ENCODE measurements around the gene OXTR. TPM values are rescaled to one million over a fixed set of nuclear protein-coding genes. Genes with fewer than 3 reads are reported as not detected.

Gene OXTR
- total RNA-seq, 2 donors from 2014 or later: 1.6 to 3.5 TPM

DNA sequence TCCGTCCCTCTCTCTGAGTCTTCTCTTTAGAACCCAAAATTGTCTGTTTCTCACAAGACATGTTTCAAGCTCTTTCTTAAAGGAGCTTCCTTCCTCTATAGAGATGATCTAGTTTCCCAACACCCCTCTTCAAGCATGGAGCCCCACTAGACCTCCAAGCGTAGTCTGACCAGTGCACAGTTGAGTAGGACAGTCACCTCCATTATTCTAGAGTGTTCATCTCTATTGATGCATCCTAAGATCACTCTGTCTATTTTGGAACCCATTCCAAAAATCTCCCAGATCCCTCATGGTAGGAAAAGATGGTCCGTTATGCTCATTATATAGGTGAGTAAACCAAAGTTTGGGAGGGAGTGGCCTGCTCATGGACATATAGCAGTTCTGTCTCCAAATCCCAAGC lies 39.9 kb downstream of the OXTR start:
- DNase-seq (ENCODE audit: low spot score): no peak
- Histone ChIP-seq H3K36me3 (no peaks in the 10 kb centered on the region), H3K4me3 (no peak overlapping the region), H3K9me3 (no peaks in the 10 kb centered on the region), H3K27me3 (replicated peaks; ENCODE audit: insufficient read depth) (no peaks in the 10 kb centered on the region), H3K27ac (no peak overlapping the region), H3K4me1 (replicated peaks) (no peaks in the 10 kb centered on the region)
- intact Hi-C loops (cut with DNase I): no loop called here
- WGBS: 95% methylated on average over 3 of the region's 3 CpGs
- TF ChIP-seq CTCF (IDR thresholded peaks at IDR 0.05) (no peak), POLR2A (IDR thresholded peaks at IDR 0.05) (no peak), POLR2AphosphoS5 (IDR thresholded peaks at IDR 0.05) (no peak)

GRCh38 chr3:8727605-8728512 lies 41.6 kb downstream of the OXTR start:
- intact Hi-C loops (cut with DNase I): no loop called here
- H3K27me3 ChIP-seq (replicated peaks; ENCODE audit: insufficient read depth): no peaks in the 10 kb centered on the region
- H3K4me3 ChIP-seq: no peak overlapping the region
- WGBS: 84% methylated on average over 9 of the region's 9 CpGs
- no peaks in the 10 kb centered on the region for H3K36me3 ChIP-seq
- no peaks in the 10 kb centered on the region for H3K4me1 ChIP-seq (replicated peaks)
- H3K27ac ChIP-seq: no peak overlapping the region
- no peaks in the 10 kb centered on the region for H3K9me3 ChIP-seq
- TF ChIP-seq POLR2A (IDR thresholded peaks at IDR 0.05) (no peak), CTCF (IDR thresholded peaks at IDR 0.05) (no peak), POLR2AphosphoS5 (IDR thresholded peaks at IDR 0.05) (no peak)
- DNase-seq (ENCODE audit: low spot score): no peak

DNA sequence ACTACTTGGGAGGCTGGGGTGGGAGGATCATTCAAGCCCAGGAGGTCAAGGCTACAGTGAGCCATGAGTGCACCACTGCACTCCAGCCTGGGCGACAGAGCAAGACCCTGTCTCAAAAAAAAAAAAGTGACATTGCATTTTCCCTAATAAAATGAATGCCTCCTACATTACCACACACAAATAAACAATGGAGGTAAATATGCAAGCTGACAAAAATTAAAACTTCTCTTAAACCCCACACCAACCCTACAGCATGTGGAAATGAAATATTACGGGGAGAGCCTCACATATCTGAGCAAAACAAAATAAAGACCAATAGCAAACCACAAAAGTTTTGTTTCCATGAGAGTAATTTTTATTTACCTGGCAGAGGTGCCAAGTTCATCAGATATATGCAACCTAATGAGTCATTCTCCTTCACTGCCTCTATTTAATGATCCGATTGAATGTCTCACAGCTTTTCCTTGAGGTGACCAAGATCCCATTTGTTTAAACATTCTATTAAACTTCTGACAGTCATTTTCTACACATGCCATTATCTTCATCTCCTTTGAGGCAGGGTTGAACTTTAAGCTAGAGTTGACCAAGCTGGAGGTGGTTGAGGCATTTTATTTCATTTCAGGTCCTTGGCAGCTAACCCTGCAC lies 45.2 kb downstream of the OXTR start:
- 75% methylated on average over 3 of the region's 3 CpGs for WGBS
- TF ChIP-seq POLR2AphosphoS5 (IDR thresholded peaks at IDR 0.05) (no peak), CTCF (IDR thresholded peaks at IDR 0.05) (no peak), POLR2A (IDR thresholded peaks at IDR 0.05) (no peak)
- DNase-seq (ENCODE audit: low spot score): no peak
- Histone ChIP-seq H3K4me1 (replicated peaks) (no peaks in the 10 kb centered on the region), H3K4me3 (no peak overlapping the region), H3K9me3 (no peaks in the 10 kb centered on the region), H3K27me3 (replicated peaks; ENCODE audit: insufficient read depth) (no peaks in the 10 kb centered on the region), H3K27ac (no peak overlapping the region), H3K36me3 (no peaks in the 10 kb centered on the region)
- intact Hi-C loops (cut with DNase I): no loop called here

- no peak for DNase-seq (ENCODE audit: low spot score)
- no peak overlapping the region for H3K4me3 ChIP-seq
- intact Hi-C loops (cut with DNase I): no loop called here
- no peaks in the 10 kb centered on the region for H3K27me3 ChIP-seq (replicated peaks; ENCODE audit: insufficient read depth)
- WGBS: 80% methylated on average over 3 of the region's 3 CpGs
- no peak for TF ChIP-seq POLR2A (IDR thresholded peaks at IDR 0.05)
- no peak for TF ChIP-seq CTCF (IDR thresholded peaks at IDR 0.05)
- TF ChIP-seq POLR2AphosphoS5 (IDR thresholded peaks at IDR 0.05): no peak
- no peaks in the 10 kb centered on the region for H3K36me3 ChIP-seq
- H3K27ac ChIP-seq: no peak overlapping the region
- no peaks in the 10 kb centered on the region for H3K4me1 ChIP-seq (replicated peaks)
- no peaks in the 10 kb centered on the region for H3K9me3 ChIP-seq
Observed at GRCh38 chr3:8723612-8724011, 45.8 kb downstream of the OXTR start.
